ENCODE data around the gene CDADC1.

The CDADC1 gene

DNA sequence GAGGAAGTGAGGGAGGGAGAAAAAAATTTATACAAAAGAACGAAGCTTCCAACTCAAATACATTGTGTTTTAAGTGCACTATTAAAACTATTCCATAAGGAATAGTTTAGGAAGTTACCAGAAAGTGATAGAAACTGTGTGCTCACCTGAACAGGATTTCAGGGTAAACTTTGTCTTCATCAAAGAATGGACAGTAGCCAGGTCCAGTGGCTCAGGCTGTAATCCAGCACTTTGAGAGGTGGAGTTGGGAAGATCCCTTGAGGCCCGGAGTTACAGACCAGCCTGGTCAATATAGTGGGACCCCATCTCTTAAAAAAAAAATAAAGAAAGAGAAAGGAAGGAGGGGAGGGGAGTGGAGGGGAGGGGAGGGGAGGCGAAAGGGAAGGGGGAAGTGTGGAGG lies 13.0 kb upstream of the CDADC1 start:
- no peak overlapping the region for H3K4me3 ChIP-seq (ENCODE audit: severe bottlenecking)
- no peaks in the 10 kb centered on the region for H3K27me3 ChIP-seq (ENCODE audit: insufficient read depth, poor library complexity, severe bottlenecking)
- H3K36me3 ChIP-seq (ENCODE audit: low read depth), result no peaks in the 10 kb centered on the region
- H3K9me3 ChIP-seq (ENCODE audit: severe bottlenecking), result no peaks in the 10 kb centered on the region
- TF ChIP-seq, protein P1, sequence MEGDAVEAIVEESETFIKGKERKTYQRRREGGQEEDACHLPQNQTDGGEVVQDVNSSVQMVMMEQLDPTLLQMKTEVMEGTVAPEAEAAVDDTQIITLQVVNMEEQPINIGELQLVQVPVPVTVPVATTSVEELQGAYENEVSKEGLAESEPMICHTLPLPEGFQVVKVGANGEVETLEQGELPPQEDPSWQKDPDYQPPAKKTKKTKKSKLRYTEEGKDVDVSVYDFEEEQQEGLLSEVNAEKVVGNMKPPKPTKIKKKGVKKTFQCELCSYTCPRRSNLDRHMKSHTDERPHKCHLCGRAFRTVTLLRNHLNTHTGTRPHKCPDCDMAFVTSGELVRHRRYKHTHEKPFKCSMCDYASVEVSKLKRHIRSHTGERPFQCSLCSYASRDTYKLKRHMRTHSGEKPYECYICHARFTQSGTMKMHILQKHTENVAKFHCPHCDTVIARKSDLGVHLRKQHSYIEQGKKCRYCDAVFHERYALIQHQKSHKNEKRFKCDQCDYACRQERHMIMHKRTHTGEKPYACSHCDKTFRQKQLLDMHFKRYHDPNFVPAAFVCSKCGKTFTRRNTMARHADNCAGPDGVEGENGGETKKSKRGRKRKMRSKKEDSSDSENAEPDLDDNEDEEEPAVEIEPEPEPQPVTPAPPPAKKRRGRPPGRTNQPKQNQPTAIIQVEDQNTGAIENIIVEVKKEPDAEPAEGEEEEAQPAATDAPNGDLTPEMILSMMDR (IDR thresholded peaks at IDR 0.05; ENCODE audit: poor library complexity, severe bottlenecking), result no peak
- no peak for DNase-seq (ENCODE audit: low spot score)
- ATAC-seq (ENCODE audit: low read depth), result no peak
- no peak overlapping the region for H3K27ac ChIP-seq (ENCODE audit: poor library complexity, severe bottlenecking)
- H3K4me1 ChIP-seq (ENCODE audit: insufficient read depth, poor library complexity, severe bottlenecking), result no peaks in the 10 kb centered on the region

DNA sequence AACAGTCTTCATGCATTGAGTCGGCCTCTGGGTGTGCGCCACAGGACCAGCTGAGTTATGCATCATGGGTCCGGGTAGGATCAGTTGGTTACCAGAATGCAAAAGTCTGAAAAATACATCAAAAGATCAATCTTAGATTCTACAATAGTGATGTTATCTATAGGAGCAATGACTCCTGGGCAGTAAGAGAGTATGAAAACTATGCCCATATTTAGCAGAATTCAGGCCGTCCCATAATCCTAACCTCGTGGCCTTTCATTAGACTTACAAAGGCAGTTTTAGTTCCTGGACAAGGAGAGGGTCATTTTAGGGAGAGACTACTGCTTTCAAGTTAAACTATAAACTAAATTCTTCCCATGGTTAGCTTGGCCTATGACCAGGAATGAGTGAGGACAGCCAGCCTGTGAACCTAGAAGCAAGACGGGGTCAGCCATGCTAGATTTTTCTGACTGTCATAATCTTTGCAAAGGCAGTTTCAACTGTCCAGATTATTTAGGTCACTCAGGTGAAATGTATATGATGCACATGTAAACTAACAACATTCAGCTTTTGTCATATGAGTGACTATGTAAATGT lies 11.8 kb upstream of the CDADC1 start:
- DNase-seq (ENCODE audit: low spot score) (no peak), ATAC-seq (ENCODE audit: low read depth) (no peak)
- no peaks in the 10 kb centered on the region for H3K36me3 ChIP-seq (ENCODE audit: low read depth)
- H3K9me3 ChIP-seq (ENCODE audit: severe bottlenecking), result no peaks in the 10 kb centered on the region
- TF ChIP-seq, protein P1 (IDR thresholded peaks at IDR 0.05; ENCODE audit: poor library complexity, severe bottlenecking), result no peak
- no peaks in the 10 kb centered on the region for H3K4me1 ChIP-seq (ENCODE audit: insufficient read depth, poor library complexity, severe bottlenecking)
- no peaks in the 10 kb centered on the region for H3K27me3 ChIP-seq (ENCODE audit: insufficient read depth, poor library complexity, severe bottlenecking)
- H3K4me3 ChIP-seq (ENCODE audit: severe bottlenecking), result no peak overlapping the region
- no peak overlapping the region for H3K27ac ChIP-seq (ENCODE audit: poor library complexity, severe bottlenecking)

DNA sequence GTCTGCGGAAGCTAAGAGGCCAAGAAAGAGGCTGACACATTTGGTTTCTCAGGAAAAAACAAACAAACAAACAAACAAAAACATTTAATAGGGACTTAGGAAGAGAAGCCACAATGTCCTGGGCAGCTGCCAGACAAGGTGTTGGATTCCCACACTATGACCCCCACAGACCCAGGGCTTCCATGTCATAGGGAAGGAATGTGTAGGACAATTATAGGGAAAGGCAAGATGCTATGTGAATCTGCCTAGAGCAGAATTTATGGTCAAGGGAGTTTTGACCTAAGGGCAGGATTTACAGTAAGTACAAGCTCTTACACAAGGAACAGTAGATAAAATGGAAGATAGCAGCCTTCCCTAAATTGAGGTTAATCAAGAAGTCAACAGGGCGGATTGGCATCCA lies 9.1 kb upstream of the CDADC1 start:
- DNase-seq (ENCODE audit: low spot score) (no peak), ATAC-seq (ENCODE audit: low read depth) (no peak)
- TF ChIP-seq, protein P1 (IDR thresholded peaks at IDR 0.05; ENCODE audit: poor library complexity, severe bottlenecking), result no peak
- no peaks in the 10 kb centered on the region for H3K27me3 ChIP-seq (ENCODE audit: insufficient read depth, poor library complexity, severe bottlenecking)
- no peak overlapping the region for H3K4me3 ChIP-seq (ENCODE audit: severe bottlenecking)
- H3K27ac ChIP-seq (ENCODE audit: poor library complexity, severe bottlenecking), result no peak overlapping the region
- H3K9me3 ChIP-seq (ENCODE audit: severe bottlenecking), result no peaks in the 10 kb centered on the region
- H3K4me1 ChIP-seq (ENCODE audit: insufficient read depth, poor library complexity, severe bottlenecking), result no peaks in the 10 kb centered on the region
- H3K36me3 ChIP-seq (ENCODE audit: low read depth), result no peaks in the 10 kb centered on the region

DNA sequence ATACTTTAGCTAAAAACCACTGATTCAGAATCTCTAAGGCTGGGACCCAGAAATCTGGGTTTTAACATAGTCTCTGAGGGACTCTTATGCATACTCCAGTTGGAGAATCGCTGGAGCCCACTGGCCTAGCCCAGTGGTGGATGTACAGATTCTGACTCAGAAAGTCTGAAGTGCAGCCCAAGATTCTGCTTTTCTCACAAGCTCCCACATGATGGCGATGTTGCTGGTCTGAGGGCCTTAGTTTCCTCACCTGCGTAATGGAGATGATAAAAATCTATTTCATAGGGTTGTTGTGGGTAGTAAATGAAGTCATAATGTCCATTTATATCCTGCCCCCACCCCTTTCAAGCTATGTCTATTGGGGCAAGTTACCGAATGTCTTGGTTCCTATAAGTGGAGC lies 7.7 kb upstream of the CDADC1 start:
- Histone ChIP-seq H3K27me3 (ENCODE audit: insufficient read depth, poor library complexity, severe bottlenecking) (no peaks in the 10 kb centered on the region), H3K36me3 (ENCODE audit: low read depth) (no peaks in the 10 kb centered on the region), H3K4me1 (ENCODE audit: insufficient read depth, poor library complexity, severe bottlenecking) (no peaks in the 10 kb centered on the region), H3K4me3 (ENCODE audit: severe bottlenecking) (no peak overlapping the region), H3K27ac (ENCODE audit: poor library complexity, severe bottlenecking) (no peak overlapping the region), H3K9me3 (ENCODE audit: severe bottlenecking) (no peaks in the 10 kb centered on the region)
- no peak for ATAC-seq (ENCODE audit: low read depth)
- no peak for DNase-seq (ENCODE audit: low spot score)
- TF ChIP-seq, protein P1 (IDR thresholded peaks at IDR 0.05; ENCODE audit: poor library complexity, severe bottlenecking), result peak; percentile 34

DNA sequence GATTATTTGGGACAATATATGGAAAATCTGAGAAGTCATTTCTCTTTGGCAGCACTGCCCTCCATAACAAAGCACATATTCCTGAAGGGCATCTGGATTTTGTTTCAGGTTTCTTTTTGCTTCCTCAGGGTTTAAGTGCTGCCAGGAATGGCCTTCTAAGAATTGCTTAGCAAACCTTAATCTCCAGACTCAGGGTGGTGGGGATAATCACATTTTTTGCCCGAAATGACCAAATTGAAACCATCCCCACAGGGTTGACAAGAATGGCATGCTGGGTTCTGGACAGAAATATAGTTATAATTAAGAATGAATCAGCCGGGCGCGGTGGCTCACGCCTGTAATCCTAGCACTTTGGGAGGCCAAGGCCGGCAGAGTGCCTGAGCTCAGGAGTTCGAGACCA lies 6.4 kb upstream of the CDADC1 start:
- DNase-seq (ENCODE audit: low spot score), result no peak
- ATAC-seq (ENCODE audit: low read depth), result no peak
- no peaks in the 10 kb centered on the region for H3K36me3 ChIP-seq (ENCODE audit: low read depth)
- no peak overlapping the region for H3K4me3 ChIP-seq (ENCODE audit: severe bottlenecking)
- H3K27me3 ChIP-seq (ENCODE audit: insufficient read depth, poor library complexity, severe bottlenecking), result no peaks in the 10 kb centered on the region
- no peak overlapping the region for H3K27ac ChIP-seq (ENCODE audit: poor library complexity, severe bottlenecking)
- TF ChIP-seq, protein P1 (IDR thresholded peaks at IDR 0.05; ENCODE audit: poor library complexity, severe bottlenecking), result no peak
- H3K9me3 ChIP-seq (ENCODE audit: severe bottlenecking), result no peaks in the 10 kb centered on the region
- H3K4me1 ChIP-seq (ENCODE audit: insufficient read depth, poor library complexity, severe bottlenecking), result no peaks in the 10 kb centered on the region
